ENCODE data around the gene BIRC5. TPM values are rescaled to one million over a fixed set of nuclear protein-coding genes. Genes with fewer than 3 reads are reported as not detected.
A peak's percentile ranks its signal among the peaks of the same experiment; 100 is the strongest.

BIRC5 gene
- total and polyA plus RNA-seq, 4 experiments from 2014 or later = 0.18 to 0.32 TPM; not detected in 2

GRCh38 chr17:78208486-78208885, 5.6 kb upstream of the BIRC5 start:
- ChIA-PET POLR2A (ENCODE audit: partially characterized antibody) (no interaction called here), CTCF (ENCODE audit: partially characterized antibody) (no interaction called here)
- intact Hi-C loops (cut with micrococcal nuclease) = no loop called here
- no peaks in the 10 kb centered on the region for H3K9me3 Mint-ChIP-seq
- Histone ChIP-seq H3K36me3 (ENCODE audit: insufficient read depth, low read length) (no peaks in the 10 kb centered on the region), H3K27me3 (ENCODE audit: insufficient read depth, low read length) (no peaks in the 10 kb centered on the region), H3K27ac (ENCODE audit: low read depth, low read length) (no peak overlapping the region), H3K9me3 (ENCODE audit: control insufficient read depth in 1 of 2, low read length in 2 of 2) (no peaks in the 10 kb centered on the region), H3K4me3 (ENCODE audit: low read length in 2 of 2) (no peak overlapping the region), H3K4me1 (ENCODE audit: insufficient read depth, low read length) (no peaks in the 10 kb centered on the region)
- no peak overlapping the region for H3K4me3 Mint-ChIP-seq
- no peaks in the 10 kb centered on the region for H3K4me1 Mint-ChIP-seq
- no peak for DNase-seq
- no peak overlapping the region for H3K27ac Mint-ChIP-seq
- no peaks in the 10 kb centered on the region for H3K27me3 Mint-ChIP-seq
- no peaks in the 10 kb centered on the region for H3K36me3 Mint-ChIP-seq

- H3K4me1 ChIP-seq (ENCODE audit: insufficient read depth, low read length) = peaks cover 8% of the 10 kb centered on the region
- H3K27ac Mint-ChIP-seq = peak overlapping the region in 1 of 7 donors; percentile 46
- no peaks in the 10 kb centered on the region for H3K27me3 Mint-ChIP-seq
- no peaks in the 10 kb centered on the region for H3K27me3 ChIP-seq (ENCODE audit: insufficient read depth, low read length)
- peaks cover 3 to 9% (median 5%) of the 10 kb centered on the region in 4 donors for H3K4me1 Mint-ChIP-seq
- intact Hi-C loops (cut with micrococcal nuclease) = no loop called here
- H3K36me3 Mint-ChIP-seq = no peaks in the 10 kb centered on the region
- H3K9me3 ChIP-seq (ENCODE audit: control insufficient read depth in 1 of 2, low read length in 2 of 2) = no peaks in the 10 kb centered on the region
- no peak overlapping the region for H3K4me3 Mint-ChIP-seq
- no peaks in the 10 kb centered on the region for H3K36me3 ChIP-seq (ENCODE audit: insufficient read depth, low read length)
- POLR2A ChIA-PET (ENCODE audit: partially characterized antibody) = no interaction called here
- CTCF ChIA-PET (ENCODE audit: partially characterized antibody) = no interaction called here
- H3K27ac ChIP-seq (ENCODE audit: low read depth, low read length) = no peak overlapping the region
- H3K4me3 ChIP-seq (ENCODE audit: low read length in 2 of 2) = no peak overlapping the region
- no peaks in the 10 kb centered on the region for H3K9me3 Mint-ChIP-seq
- no peak for DNase-seq
These were observed 3.9 kb upstream of the BIRC5 start for GRCh38 chr17:78210111-78210510.

- Mint-ChIP-seq H3K27me3 (no peaks in the 10 kb centered on the region), H3K9me3 (no peaks in the 10 kb centered on the region), H3K4me1 (peaks cover 3 to 9% (median 5%) of the 10 kb centered on the region in 4 donors), H3K36me3 (no peaks in the 10 kb centered on the region), H3K27ac (no peak overlapping the region), H3K4me3 (no peak overlapping the region)
- ChIA-PET CTCF (ENCODE audit: partially characterized antibody) (no interaction called here), POLR2A (ENCODE audit: partially characterized antibody) (no interaction called here)
- no peak overlapping the region for H3K27ac ChIP-seq (ENCODE audit: low read depth, low read length)
- intact Hi-C loops (cut with micrococcal nuclease) = no loop called here
- H3K9me3 ChIP-seq (ENCODE audit: control insufficient read depth in 1 of 2, low read length in 2 of 2) = no peaks in the 10 kb centered on the region
- H3K4me3 ChIP-seq (ENCODE audit: low read length in 2 of 2) = no peak overlapping the region
- no peaks in the 10 kb centered on the region for H3K27me3 ChIP-seq (ENCODE audit: insufficient read depth, low read length)
- DNase-seq = no peak
- H3K36me3 ChIP-seq (ENCODE audit: insufficient read depth, low read length) = no peaks in the 10 kb centered on the region
- peaks cover 8% of the 10 kb centered on the region for H3K4me1 ChIP-seq (ENCODE audit: insufficient read depth, low read length)
These were observed 3.0 kb upstream of the BIRC5 start for GRCh38 chr17:78211032-78211431.

- Mint-ChIP-seq H3K27me3 (no peaks in the 10 kb centered on the region), H3K9me3 (no peaks in the 10 kb centered on the region), H3K4me1 (peaks cover 3 to 9% (median 5%) of the 10 kb centered on the region in 4 donors), H3K36me3 (no peaks in the 10 kb centered on the region), H3K27ac (peak overlapping the region in 1 of 7 donors; percentile 84), H3K4me3 (peak overlapping the region; percentile 28 to 84 (median 72))
- H3K27me3 ChIP-seq (ENCODE audit: insufficient read depth, low read length) = no peaks in the 10 kb centered on the region
- no peaks in the 10 kb centered on the region for H3K9me3 ChIP-seq (ENCODE audit: control insufficient read depth in 1 of 2, low read length in 2 of 2)
- no peaks in the 10 kb centered on the region for H3K36me3 ChIP-seq (ENCODE audit: insufficient read depth, low read length)
- intact Hi-C loops (cut with micrococcal nuclease) = loop anchor here (1.0 to 2.0 kb wide), 2 partner anchors 38 to 74 kb away; no protein-coding TSS in a partner anchor
- H3K27ac ChIP-seq (ENCODE audit: low read depth, low read length) = peak overlapping the region; percentile 21
- H3K4me3 ChIP-seq (ENCODE audit: low read length in 2 of 2) = peak overlapping the region in 1 of 2 donors; percentile 69
- POLR2A ChIA-PET (ENCODE audit: partially characterized antibody) = interaction anchor here (2.1 kb wide), 1 partner anchor 75 kb away, joined by 8 read pairs; no protein-coding TSS in a partner anchor
- H3K4me1 ChIP-seq (ENCODE audit: insufficient read depth, low read length) = peaks cover 8% of the 10 kb centered on the region
- no peak for DNase-seq
- CTCF ChIA-PET (ENCODE audit: partially characterized antibody) = no interaction called here
These were observed 631 bp downstream of the BIRC5 start for GRCh38 chr17:78214706-78215061.

- H3K27ac Mint-ChIP-seq = peak overlapping the region in 3 of 7 donors; percentile 19 to 53 (median 48)
- H3K9me3 ChIP-seq (ENCODE audit: control insufficient read depth in 1 of 2, low read length in 2 of 2) = no peaks in the 10 kb centered on the region
- no peaks in the 10 kb centered on the region for H3K36me3 ChIP-seq (ENCODE audit: insufficient read depth, low read length)
- H3K4me1 ChIP-seq (ENCODE audit: insufficient read depth, low read length) = peaks cover 4% of the 10 kb centered on the region
- no peak for DNase-seq
- no peaks in the 10 kb centered on the region for H3K27me3 Mint-ChIP-seq
- ChIA-PET POLR2A (ENCODE audit: partially characterized antibody) (interaction anchor here (1.4 kb wide), 1 partner anchor 261 kb away, joined by 3 read pairs; the partner anchor contains the start of gene TNRC6C), CTCF (ENCODE audit: partially characterized antibody) (no interaction called here)
- intact Hi-C loops (cut with micrococcal nuclease) = no loop called here
- no peak overlapping the region for H3K4me3 ChIP-seq (ENCODE audit: low read length in 2 of 2)
- H3K4me1 Mint-ChIP-seq = peaks cover under 1 to 3% (median 2%) of the 10 kb centered on the region in 4 donors
- no peak overlapping the region for H3K27ac ChIP-seq (ENCODE audit: low read depth, low read length)
- no peaks in the 10 kb centered on the region for H3K9me3 Mint-ChIP-seq
- peak overlapping the region in 1 of 8 donors; percentile 57 for H3K4me3 Mint-ChIP-seq
- H3K36me3 Mint-ChIP-seq = no peaks in the 10 kb centered on the region
- no peaks in the 10 kb centered on the region for H3K27me3 ChIP-seq (ENCODE audit: insufficient read depth, low read length)
These were observed 5.5 kb downstream of the BIRC5 start for GRCh38 chr17:78219396-78220150.

- Mint-ChIP-seq H3K27me3 (peaks cover 2 to 3% of the 10 kb centered on the region in 2 donors), H3K27ac (peak overlapping the region in 1 of 7 donors; percentile 74), H3K9me3 (no peaks in the 10 kb centered on the region), H3K36me3 (no peaks in the 10 kb centered on the region), H3K4me3 (no peak overlapping the region), H3K4me1 (peaks cover 0 to 11% (median 1%) of the 10 kb centered on the region in 4 donors)
- Histone ChIP-seq H3K9me3 (ENCODE audit: control insufficient read depth in 1 of 2, low read length in 2 of 2) (no peaks in the 10 kb centered on the region), H3K4me3 (ENCODE audit: low read length in 2 of 2) (no peak overlapping the region), H3K4me1 (ENCODE audit: insufficient read depth, low read length) (no peaks in the 10 kb centered on the region), H3K27ac (ENCODE audit: low read depth, low read length) (no peak overlapping the region), H3K27me3 (ENCODE audit: insufficient read depth, low read length) (no peaks in the 10 kb centered on the region), H3K36me3 (ENCODE audit: insufficient read depth, low read length) (no peaks in the 10 kb centered on the region)
- DNase-seq = no peak
- ChIA-PET POLR2A (ENCODE audit: partially characterized antibody) (no interaction called here), CTCF (ENCODE audit: partially characterized antibody) (interaction anchor here (0.6 to 1.7 kb wide), 3 partner anchors 28 to 452 kb away, joined by 3 to 4 read pairs (median 3); no protein-coding TSS in a partner anchor)
- intact Hi-C loops (cut with micrococcal nuclease) = no loop called here
These were observed 9.0 kb downstream of the BIRC5 start for GRCh38 chr17:78223061-78223460.

- no peaks in the 10 kb centered on the region for H3K36me3 Mint-ChIP-seq
- H3K4me1 ChIP-seq (ENCODE audit: insufficient read depth, low read length) = no peaks in the 10 kb centered on the region
- no peaks in the 10 kb centered on the region for H3K36me3 ChIP-seq (ENCODE audit: insufficient read depth, low read length)
- no peak for DNase-seq
- no peaks in the 10 kb centered on the region for H3K9me3 Mint-ChIP-seq
- H3K4me1 Mint-ChIP-seq = peaks cover 0 to 11% (median 1%) of the 10 kb centered on the region in 4 donors
- POLR2A ChIA-PET (ENCODE audit: partially characterized antibody) = no interaction called here
- peak overlapping the region in 1 of 7 donors; percentile 74 for H3K27ac Mint-ChIP-seq
- CTCF ChIA-PET (ENCODE audit: partially characterized antibody) = interaction anchor here (0.6 kb wide), 1 partner anchor 453 kb away, joined by 3 read pairs; no protein-coding TSS in a partner anchor
- peaks cover 4% of the 10 kb centered on the region in 2 donors for H3K27me3 Mint-ChIP-seq
- H3K27ac ChIP-seq (ENCODE audit: low read depth, low read length) = no peak overlapping the region
- H3K4me3 ChIP-seq (ENCODE audit: low read length in 2 of 2) = no peak overlapping the region
- no peaks in the 10 kb centered on the region for H3K27me3 ChIP-seq (ENCODE audit: insufficient read depth, low read length)
- intact Hi-C loops (cut with micrococcal nuclease) = no loop called here
- H3K4me3 Mint-ChIP-seq = no peak overlapping the region
- no peaks in the 10 kb centered on the region for H3K9me3 ChIP-seq (ENCODE audit: control insufficient read depth in 1 of 2, low read length in 2 of 2)
These were observed 9.7 kb downstream of the BIRC5 start for GRCh38 chr17:78223765-78224164.

All from CD4-positive, alpha-beta memory T cell (primary cell).